GM12872 (cell line): ENCODE data around the gene RTN3.

Experiments used
- TF ChIP-seq, protein P1 (sequence below): IDR thresholded peaks from 3 replicates; pipeline ENCODE4 v1.5.1; 2011; ENCODE audit warnings: low read depth, mild to moderate bottlenecking, low read length, moderate library complexity; ENCODE audit not compliant: insufficient read depth

RTN3 gene

DNA sequence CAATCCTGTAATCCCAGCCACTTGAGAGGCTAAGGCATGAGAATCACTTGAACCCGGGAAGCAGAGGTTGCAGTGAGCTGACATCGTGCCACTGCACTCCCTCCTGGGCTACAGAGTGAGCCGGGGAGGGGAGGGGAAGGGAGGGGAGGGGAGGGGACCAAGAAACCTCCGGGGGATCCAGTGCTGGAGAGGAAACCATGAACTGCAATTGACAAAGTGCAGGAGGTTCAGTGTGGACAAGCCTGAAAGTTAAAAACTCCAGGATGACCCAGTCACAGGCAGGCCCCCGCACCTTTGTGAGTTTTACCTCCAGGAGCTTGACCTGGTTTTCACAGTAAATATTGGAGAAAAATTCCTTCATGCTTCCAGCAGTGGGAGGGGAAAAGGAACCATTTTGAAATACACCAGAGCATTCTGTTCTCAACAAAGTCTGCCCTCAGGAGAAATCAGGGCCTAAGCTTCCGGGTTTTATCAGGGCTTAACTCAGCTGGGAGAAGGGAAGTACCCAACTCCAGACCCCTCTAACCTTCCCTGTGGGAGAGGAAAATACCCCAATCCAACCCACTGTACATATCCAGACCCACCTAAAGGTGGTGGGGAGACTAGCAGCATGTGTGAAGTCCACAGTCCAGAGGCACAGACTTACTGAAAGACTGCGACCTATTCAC lies 102.8 kb downstream of the RTN3 start:
- TF ChIP-seq, protein P1, sequence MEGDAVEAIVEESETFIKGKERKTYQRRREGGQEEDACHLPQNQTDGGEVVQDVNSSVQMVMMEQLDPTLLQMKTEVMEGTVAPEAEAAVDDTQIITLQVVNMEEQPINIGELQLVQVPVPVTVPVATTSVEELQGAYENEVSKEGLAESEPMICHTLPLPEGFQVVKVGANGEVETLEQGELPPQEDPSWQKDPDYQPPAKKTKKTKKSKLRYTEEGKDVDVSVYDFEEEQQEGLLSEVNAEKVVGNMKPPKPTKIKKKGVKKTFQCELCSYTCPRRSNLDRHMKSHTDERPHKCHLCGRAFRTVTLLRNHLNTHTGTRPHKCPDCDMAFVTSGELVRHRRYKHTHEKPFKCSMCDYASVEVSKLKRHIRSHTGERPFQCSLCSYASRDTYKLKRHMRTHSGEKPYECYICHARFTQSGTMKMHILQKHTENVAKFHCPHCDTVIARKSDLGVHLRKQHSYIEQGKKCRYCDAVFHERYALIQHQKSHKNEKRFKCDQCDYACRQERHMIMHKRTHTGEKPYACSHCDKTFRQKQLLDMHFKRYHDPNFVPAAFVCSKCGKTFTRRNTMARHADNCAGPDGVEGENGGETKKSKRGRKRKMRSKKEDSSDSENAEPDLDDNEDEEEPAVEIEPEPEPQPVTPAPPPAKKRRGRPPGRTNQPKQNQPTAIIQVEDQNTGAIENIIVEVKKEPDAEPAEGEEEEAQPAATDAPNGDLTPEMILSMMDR, result no peak

DNA sequence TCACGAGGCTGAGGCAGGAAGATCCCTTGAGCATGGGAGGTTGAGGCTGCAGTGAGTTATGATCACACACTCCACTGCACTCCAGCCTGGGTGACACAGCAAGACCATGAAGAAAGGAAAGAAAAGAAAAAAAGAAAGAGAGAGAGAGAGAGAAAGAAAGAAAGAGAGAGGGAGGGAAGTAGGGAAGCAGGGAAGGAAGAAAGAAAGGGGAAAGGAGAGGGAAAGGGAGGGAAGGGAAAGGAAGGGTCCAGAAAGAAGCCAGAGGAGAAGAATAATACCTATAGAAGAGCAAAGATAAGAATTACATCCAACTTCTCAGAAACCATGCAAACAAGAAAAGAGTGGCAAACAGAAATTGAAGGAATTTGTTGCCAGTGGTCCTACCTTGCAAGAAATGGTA lies 104.5 kb downstream of the RTN3 start:
- TF ChIP-seq, protein P1, result no peak

DNA sequence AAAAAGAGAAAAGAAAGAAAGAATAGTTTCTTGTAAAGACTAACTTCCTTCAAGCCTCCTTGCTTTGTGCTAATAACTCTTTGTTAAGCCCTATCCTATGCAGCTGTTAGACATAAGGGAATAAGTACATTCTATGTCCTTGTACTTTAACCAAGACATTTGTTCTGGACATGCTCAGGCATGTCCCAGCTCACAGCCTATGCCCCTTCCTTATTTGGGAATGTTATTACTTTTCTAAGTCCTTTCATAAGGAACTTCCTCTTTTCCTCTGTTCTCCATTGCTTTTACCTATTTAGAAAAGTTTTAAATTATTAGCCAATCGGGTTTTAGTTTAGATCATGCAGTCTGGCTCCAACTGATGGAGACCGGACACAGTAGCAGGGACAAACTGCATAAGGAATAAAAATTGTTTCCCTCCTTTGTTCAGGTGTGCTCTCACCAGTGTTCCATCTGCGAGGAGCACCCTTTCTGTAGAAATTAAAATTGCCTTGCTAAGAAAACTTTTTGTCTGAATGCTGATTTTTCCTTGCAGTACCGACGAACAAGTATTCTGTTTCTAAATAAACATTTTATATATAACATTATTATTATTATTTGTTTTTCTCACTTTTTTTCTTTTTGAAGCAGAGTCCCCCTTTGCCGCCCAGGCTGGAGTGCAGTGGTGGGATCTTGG lies 110.3 kb downstream of the RTN3 start:
- TF ChIP-seq, protein P1, result no peak

DNA sequence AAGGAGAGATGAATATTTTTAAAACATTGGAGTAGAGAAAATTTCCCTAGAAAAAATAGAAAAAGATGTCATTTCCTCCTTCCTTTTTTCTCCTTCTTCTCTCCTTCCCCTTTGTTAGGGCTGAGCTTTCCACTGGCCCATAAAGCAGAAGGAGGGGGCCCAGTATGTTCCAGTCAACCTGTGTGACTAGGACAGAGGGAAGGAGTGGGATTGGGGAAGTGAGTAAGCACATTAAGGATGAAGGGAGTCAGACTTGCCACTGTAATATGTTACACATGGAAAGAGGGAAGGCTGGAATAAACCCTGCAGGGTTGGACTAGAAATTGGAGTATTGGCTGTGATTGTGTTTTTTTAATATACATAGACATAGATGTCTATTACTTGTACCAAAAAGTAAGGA lies 111.9 kb downstream of the RTN3 start:
- TF ChIP-seq, protein P1, result no peak

DNA sequence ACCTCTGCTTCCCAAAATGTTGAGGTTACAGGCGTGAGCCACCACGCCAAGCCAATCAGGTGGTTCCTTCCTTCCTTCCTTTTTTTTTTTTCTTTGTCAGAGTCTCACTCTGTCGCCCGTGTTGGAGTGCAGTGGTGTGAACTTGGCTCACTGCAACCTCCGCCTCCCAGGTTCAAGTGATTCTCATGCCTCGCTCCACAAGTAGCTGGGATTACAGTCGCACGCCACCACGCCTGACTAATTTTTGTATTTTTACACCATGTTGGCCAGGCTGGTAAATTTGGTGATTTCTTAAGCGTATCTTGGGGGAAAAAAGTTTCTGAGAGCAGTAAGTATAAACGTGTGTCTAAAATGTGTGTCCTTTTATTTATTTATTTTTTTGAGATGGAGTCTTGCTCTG lies 113.8 kb downstream of the RTN3 start:
- TF ChIP-seq, protein P1, result no peak

DNA sequence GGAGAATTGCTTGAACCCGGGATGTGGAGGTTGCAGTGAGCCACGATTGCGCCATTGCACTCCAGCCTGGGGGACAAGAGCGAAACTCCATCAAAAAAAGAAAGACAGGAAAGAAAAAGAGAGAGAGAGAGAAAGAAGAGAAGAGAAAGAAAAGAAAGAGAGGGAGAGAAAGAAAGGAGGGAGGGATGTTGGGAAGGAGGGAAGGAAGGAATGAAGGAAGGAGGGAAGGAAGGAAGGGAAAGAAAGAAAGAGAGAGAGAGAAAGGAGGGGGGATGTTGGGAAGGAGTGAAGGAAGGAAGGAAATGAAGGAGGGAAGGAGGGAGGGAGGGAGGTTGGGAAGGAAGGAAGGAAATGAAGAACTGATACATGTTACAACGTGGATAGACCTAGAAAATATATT lies 119.6 kb downstream of the RTN3 start:
- TF ChIP-seq, protein P1, result no peak

DNA sequence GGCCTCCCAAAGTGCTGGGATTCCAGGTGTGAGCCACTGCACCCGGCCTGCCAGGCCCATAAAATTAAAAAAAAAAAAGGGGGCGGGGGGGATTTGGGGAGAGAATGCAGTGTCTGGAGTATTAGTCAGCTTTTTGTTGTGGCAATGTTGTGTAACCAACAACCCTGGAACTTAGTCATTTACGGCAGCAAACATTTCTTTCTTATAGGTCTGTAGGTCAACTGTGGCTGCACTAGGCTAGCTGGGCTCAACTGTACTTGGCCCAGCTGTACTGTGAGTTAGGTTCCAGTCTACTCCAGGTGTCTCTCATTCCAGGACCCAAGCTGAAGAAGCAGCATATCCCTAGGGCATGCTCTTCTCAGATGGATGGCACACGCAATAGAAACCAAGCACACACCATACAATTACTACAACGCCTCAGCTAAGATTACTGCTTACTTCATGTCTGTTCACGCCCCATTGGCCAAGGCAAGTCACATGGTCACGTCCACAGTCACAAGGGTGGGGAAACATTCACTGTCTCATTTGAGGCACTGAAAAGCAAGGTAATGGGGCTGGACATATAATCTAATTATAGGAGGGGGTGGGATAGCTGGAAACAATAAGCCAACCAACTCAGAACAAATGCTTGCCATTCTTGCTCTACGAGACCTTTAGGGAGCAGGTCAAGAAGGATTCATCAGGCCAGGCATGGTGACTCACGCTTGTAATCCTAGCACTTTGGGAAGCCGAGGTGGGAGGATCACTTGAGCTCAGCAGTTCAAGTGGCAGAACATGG lies 121.5 kb downstream of the RTN3 start:
- TF ChIP-seq, protein P1, result no peak
